IPS-18a (cell line): Measurements from ENCODE around the gene MACROD2.

Experiments used
- H3K27ac ChIP-seq: one replicate; pipeline ENCODE4 v1.5.1; 2013; ENCODE audit warnings: low read length
- H3K27me3 ChIP-seq: one replicate; pipeline ENCODE4 v1.6.1; 2013; ENCODE audit warnings: mild to moderate bottlenecking, low read length; ENCODE audit not compliant: control insufficient read depth, insufficient read depth
- H3K36me3 ChIP-seq: one replicate; pipeline ENCODE4 v1.6.1; 2013; ENCODE audit warnings: low read depth, low read length; ENCODE audit not compliant: control insufficient read depth
- H3K4me1 ChIP-seq: one replicate; pipeline ENCODE4 v1.6.1; 2013; ENCODE audit warnings: low read depth, low read length; ENCODE audit not compliant: control insufficient read depth
- H3K4me3 ChIP-seq: one replicate; pipeline ENCODE4 v1.5.1; 2013; ENCODE audit warnings: low read length
- H3K9ac ChIP-seq: one replicate; pipeline ENCODE4 v1.6.1; 2013; ENCODE audit warnings: mild to moderate bottlenecking, low read length, moderate library complexity
- H3K9me3 ChIP-seq: one replicate; pipeline ENCODE4 v1.6.1; 2013; ENCODE audit warnings: low read depth, low read length; ENCODE audit not compliant: control insufficient read depth

Gene MACROD2

DNA sequence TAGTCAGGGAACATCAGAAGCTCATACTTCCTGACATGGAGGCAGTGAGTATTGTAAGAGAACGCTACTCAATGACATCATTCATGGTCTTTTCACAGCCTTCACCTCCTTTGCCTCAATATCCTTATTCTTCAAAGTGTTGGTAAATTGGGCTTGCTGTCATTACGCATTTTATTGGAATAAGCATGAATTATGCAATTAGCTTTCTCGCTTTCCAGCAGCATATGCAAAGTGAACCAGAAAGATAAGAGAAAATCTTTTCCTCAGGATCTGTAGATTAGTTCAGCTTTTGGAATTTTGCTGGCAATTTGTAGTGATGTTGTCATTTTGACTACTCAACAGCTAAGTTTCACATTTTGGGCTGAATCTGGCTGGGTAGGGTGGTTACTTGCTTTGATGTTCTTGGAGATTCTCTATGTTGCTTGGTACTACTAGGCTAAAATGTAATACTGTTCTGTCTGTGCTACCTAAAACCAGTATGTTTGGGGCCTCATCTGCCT, 1565.8 kb downstream of the MACROD2 start:
- Histone ChIP-seq H3K27me3 (peaks cover 10% of the 10 kb centered on the region), H3K9me3 (no peaks in the 10 kb centered on the region), H3K36me3 (no peaks in the 10 kb centered on the region), H3K4me1 (peaks cover 32% of the 10 kb centered on the region), H3K27ac (no peak overlapping the region), H3K4me3 (peak overlapping the region; percentile 36), H3K9ac (peak overlapping the region; percentile 7)

- Histone ChIP-seq H3K36me3 (no peaks in the 10 kb centered on the region), H3K27ac (no peak overlapping the region), H3K4me1 (peaks cover 32% of the 10 kb centered on the region), H3K9me3 (no peaks in the 10 kb centered on the region), H3K9ac (no peak overlapping the region), H3K27me3 (peaks cover 10% of the 10 kb centered on the region), H3K4me3 (peak overlapping the region; percentile 36)
Observed at GRCh38 chr20:15561707-15562404, 1566.5 kb downstream of the MACROD2 start.

DNA sequence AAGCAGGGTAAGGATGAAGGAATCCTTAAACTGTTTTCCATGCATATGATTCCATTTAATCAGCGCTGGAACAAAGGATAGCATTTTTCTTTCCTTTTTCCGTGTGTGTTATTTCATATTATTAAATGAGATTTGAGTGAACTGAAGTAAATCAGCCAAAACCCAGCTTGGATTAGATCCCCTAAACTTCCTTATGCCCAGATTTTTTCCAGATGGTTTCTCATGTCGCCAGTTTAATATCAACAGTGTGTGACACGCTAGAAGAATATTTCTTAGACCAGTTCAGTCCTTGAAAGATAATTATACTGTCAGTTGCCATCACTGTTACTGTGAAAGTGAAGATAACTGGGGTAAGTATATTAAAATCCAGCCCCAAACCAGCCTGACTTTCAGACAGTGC, 1568.5 kb downstream of the MACROD2 start:
- Histone ChIP-seq H3K36me3 (no peaks in the 10 kb centered on the region), H3K4me1 (peaks cover 32% of the 10 kb centered on the region), H3K27me3 (peaks cover 10% of the 10 kb centered on the region), H3K4me3 (no peak overlapping the region), H3K9me3 (no peaks in the 10 kb centered on the region), H3K9ac (no peak overlapping the region), H3K27ac (no peak overlapping the region)

DNA sequence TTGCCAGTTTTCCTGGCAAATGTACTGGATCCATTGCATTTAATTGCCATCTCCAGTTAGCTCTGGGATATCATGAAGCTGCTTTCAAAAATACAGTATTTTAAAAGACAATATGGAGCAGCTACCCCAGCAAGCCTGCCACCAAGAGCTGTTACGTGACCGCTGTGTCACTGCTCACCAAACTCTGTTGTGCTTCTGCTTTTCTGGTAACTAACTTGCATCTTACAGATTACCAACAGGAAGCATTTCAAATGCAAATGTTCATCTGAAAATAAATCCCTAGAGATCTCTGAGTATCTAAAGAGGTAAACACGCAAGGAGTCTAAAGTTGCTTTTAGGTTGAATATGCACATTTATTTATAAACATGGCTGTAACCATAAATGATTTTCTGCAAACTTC, 1569.7 kb downstream of the MACROD2 start:
- Histone ChIP-seq H3K4me1 (peaks cover 32% of the 10 kb centered on the region), H3K9me3 (no peaks in the 10 kb centered on the region), H3K9ac (no peak overlapping the region), H3K27ac (no peak overlapping the region), H3K4me3 (no peak overlapping the region), H3K27me3 (peaks cover 10% of the 10 kb centered on the region), H3K36me3 (no peaks in the 10 kb centered on the region)

GRCh38 chr20:15565786-15566185, 1570.5 kb downstream of the MACROD2 start:
- Histone ChIP-seq H3K27me3 (peaks cover 10% of the 10 kb centered on the region), H3K9ac (no peak overlapping the region), H3K27ac (no peak overlapping the region), H3K9me3 (no peaks in the 10 kb centered on the region), H3K4me3 (no peak overlapping the region), H3K4me1 (peaks cover 28% of the 10 kb centered on the region), H3K36me3 (no peaks in the 10 kb centered on the region)

DNA sequence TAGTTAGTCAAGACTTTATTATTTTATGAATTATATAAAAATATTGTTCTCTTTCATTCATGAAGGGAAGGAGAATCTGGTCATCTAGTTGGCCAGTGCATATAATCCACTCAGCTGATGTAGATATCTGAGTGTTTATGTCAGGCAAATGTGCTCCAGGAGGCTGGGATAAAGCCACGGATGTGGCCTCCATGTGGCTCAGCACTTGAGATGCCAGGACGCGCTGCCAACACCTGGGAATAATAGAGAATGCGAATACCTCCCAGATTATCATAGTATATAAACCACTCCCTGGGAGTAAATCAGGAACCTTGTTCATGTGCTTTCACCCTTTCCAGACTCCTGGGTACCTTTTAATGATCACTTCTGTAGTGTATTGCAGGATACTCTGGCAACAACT, 1571.9 kb downstream of the MACROD2 start:
- no peaks in the 10 kb centered on the region for H3K9me3 ChIP-seq
- no peak overlapping the region for H3K27ac ChIP-seq
- no peaks in the 10 kb centered on the region for H3K36me3 ChIP-seq
- H3K4me3 ChIP-seq: no peak overlapping the region
- no peak overlapping the region for H3K9ac ChIP-seq
- peaks cover 14% of the 10 kb centered on the region for H3K4me1 ChIP-seq
- peaks cover 10% of the 10 kb centered on the region for H3K27me3 ChIP-seq

DNA sequence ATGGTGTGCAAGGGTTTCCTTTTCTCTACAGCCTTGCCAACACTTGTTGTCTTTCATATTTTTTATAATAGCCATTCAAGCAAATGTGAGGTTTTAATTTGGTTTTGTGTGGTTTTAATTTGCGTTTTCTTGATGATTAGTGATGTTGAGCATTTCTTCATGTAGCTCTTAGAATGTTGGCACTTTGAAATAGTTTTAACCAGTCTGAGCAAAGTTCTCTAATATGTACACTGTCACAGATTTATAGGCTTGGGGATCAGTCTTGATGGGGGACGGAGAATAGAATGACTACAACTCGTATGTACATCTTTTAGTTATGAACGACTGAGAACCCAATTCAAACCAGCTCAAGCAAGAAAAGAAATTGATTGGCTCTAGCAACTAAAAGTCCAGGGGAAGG, 1574.8 kb downstream of the MACROD2 start:
- Histone ChIP-seq H3K9me3 (no peaks in the 10 kb centered on the region), H3K36me3 (no peaks in the 10 kb centered on the region)

GRCh38 chr20:15571056-15571455, 1575.7 kb downstream of the MACROD2 start:
- H3K4me1 ChIP-seq: no peaks in the 10 kb centered on the region
- H3K9me3 ChIP-seq: no peaks in the 10 kb centered on the region
- H3K4me3 ChIP-seq: no peak overlapping the region
- H3K9ac ChIP-seq: no peak overlapping the region
- no peaks in the 10 kb centered on the region for H3K36me3 ChIP-seq
- H3K27me3 ChIP-seq: no peaks in the 10 kb centered on the region
- no peak overlapping the region for H3K27ac ChIP-seq

More for the DNA sequence above, 1574.8 kb downstream of the MACROD2 start:
- no peak overlapping the region for H3K4me3 ChIP-seq
- no peak overlapping the region for H3K27ac ChIP-seq
- no peaks in the 10 kb centered on the region for H3K27me3 ChIP-seq
- no peaks in the 10 kb centered on the region for H3K4me1 ChIP-seq
- no peak overlapping the region for H3K9ac ChIP-seq

DNA sequence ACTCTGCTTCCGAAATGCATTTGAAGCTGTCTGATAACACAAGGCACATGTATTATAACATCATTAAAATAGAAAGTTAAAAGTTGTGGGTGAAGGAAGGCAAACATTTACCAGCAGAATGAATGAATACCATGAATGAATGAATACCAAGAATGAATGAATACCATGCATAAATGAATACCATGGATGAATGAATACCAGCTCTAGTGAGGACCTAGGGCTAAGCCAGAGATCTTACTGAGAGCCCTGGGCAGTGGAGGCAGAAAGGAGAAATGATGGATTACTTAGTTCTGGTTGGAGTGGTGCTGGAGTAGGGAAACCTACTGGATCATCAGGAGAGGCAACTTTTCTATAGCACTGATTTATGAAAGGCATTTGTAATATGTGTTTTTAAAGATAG, 1579.9 kb downstream of the MACROD2 start:
- peaks cover 10% of the 10 kb centered on the region for H3K4me1 ChIP-seq
- H3K4me3 ChIP-seq: no peak overlapping the region
- no peaks in the 10 kb centered on the region for H3K27me3 ChIP-seq
- H3K9ac ChIP-seq: no peak overlapping the region
- H3K9me3 ChIP-seq: no peaks in the 10 kb centered on the region
- no peak overlapping the region for H3K27ac ChIP-seq
- H3K36me3 ChIP-seq: no peaks in the 10 kb centered on the region

- H3K4me3 ChIP-seq: no peak overlapping the region
- no peak overlapping the region for H3K9ac ChIP-seq
- no peak overlapping the region for H3K27ac ChIP-seq
- no peaks in the 10 kb centered on the region for H3K9me3 ChIP-seq
- no peaks in the 10 kb centered on the region for H3K27me3 ChIP-seq
- peaks cover 17% of the 10 kb centered on the region for H3K4me1 ChIP-seq
- no peaks in the 10 kb centered on the region for H3K36me3 ChIP-seq
Observed at GRCh38 chr20:15576411-15576810, 1581.1 kb downstream of the MACROD2 start.

GRCh38 chr20:15578113-15578512, 1582.8 kb downstream of the MACROD2 start:
- Histone ChIP-seq H3K27me3 (no peaks in the 10 kb centered on the region), H3K9me3 (no peaks in the 10 kb centered on the region), H3K9ac (no peak overlapping the region), H3K4me3 (no peak overlapping the region), H3K36me3 (no peaks in the 10 kb centered on the region), H3K27ac (no peak overlapping the region), H3K4me1 (peaks cover 17% of the 10 kb centered on the region)

DNA sequence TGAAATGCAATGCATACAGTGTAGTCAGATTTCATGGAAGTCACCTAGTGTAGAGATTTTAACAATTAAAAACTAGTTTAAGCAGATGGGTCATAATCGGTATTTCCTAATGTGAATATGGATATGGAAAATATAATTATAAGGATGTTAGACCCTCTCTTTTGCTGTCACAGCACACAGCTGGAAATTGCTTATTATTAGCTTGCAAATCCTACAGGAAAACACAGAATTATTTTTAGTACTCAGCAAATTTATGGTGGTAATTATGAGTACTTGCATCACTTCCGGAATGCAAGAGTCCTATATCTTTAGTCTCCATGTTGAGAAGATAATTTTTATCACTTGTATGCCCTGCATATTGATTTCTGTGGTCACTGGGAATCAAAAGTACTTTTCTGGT, 1584.4 kb downstream of the MACROD2 start:
- H3K9me3 ChIP-seq: no peaks in the 10 kb centered on the region
- H3K9ac ChIP-seq: no peak overlapping the region
- no peaks in the 10 kb centered on the region for H3K27me3 ChIP-seq
- H3K4me3 ChIP-seq: no peak overlapping the region
- H3K4me1 ChIP-seq: peaks cover 17% of the 10 kb centered on the region
- H3K27ac ChIP-seq: no peak overlapping the region
- H3K36me3 ChIP-seq: no peaks in the 10 kb centered on the region
